ENCODE data around the gene SOX10. TPM values are rescaled to one million over a fixed set of nuclear protein-coding genes. Genes with fewer than 3 reads are reported as not detected.

The SOX10 gene
- polyA plus RNA-seq, 3 donors: not detected

- H3K4me1 ChIP-seq (ENCODE audit: control insufficient read depth in 1 of 2, insufficient read depth in 2 of 2, low read length in 2 of 2): peaks cover 6 to 8% of the 10 kb centered on the region in 2 donors
- WGBS (ENCODE audit: insufficient coverage): 88% methylated on average over 1 of the region's 2 CpGs
- no peak overlapping the region for H3K4me3 ChIP-seq (replicated peaks in 1 of 3; ENCODE audit: low read depth in 2 of 3, low read length in 3 of 3)
- Mint-ChIP-seq H3K4me1 (peaks cover 10% of the 10 kb centered on the region), H3K36me3 (peaks cover 40 to 60% of the 10 kb centered on the region in 2 donors), H3K4me3 (no peak overlapping the region), H3K27me3 (ENCODE audit: low read depth in 3 of 3) (peaks cover 0 to 3% (median 0%) of the 10 kb centered on the region in 3 donors), H3K27ac (peak overlapping the region in 1 of 7 donors; percentile 75), H3K9me3 (no peaks in the 10 kb centered on the region)
- no peaks in the 10 kb centered on the region for H3K27me3 ChIP-seq (ENCODE audit: control insufficient read depth in 2 of 2, insufficient read depth in 2 of 2, low read length in 2 of 2)
- H3K36me3 ChIP-seq (replicated peaks in 1 of 2; ENCODE audit: control insufficient read depth in 1 of 2, insufficient read depth in 2 of 2, low read length in 2 of 2): peaks cover 39 to 42% of the 10 kb centered on the region in 2 donors
- H3K4me2 ChIP-seq (replicated peaks; ENCODE audit: extremely low read depth, low read length, poor library complexity, severe bottlenecking): no peak overlapping the region
- DNase-seq: no peak
- no peaks in the 10 kb centered on the region for H3K79me2 ChIP-seq (ENCODE audit: insufficient read depth, low read length)
- no peaks in the 10 kb centered on the region for H4K20me1 ChIP-seq (ENCODE audit: insufficient read depth, low read length)
- H3K27ac ChIP-seq (ENCODE audit: low read depth in 1 of 2, low read length in 2 of 2): no peak overlapping the region
- no peak for TF ChIP-seq CTCF (IDR thresholded peaks at IDR 0.05)
- no peak overlapping the region for H3K9ac ChIP-seq (ENCODE audit: insufficient read depth, low read length, poor library complexity, severe bottlenecking)
- intact Hi-C loops (cut with micrococcal nuclease): loop anchor here in 1 of 2 donors (5.0 kb wide), 1 partner anchor 39 kb away; no protein-coding TSS in a partner anchor
- no peaks in the 10 kb centered on the region for H3K9me3 ChIP-seq (replicated peaks in 1 of 2; ENCODE audit: control insufficient read depth in 1 of 2, insufficient read depth in 1 of 2, low read length in 2 of 2)
- H2AFZ ChIP-seq (ENCODE audit: insufficient read depth, low read depth, low read length, poor library complexity, severe bottlenecking): no peak overlapping the region
Observed at GRCh38 chr22:37930952-37931440, 53.4 kb downstream of the SOX10 start.

GRCh38 chr22:37930270-37930951 lies 53.9 kb downstream of the SOX10 start:
- H3K79me2 ChIP-seq (ENCODE audit: insufficient read depth, low read length): no peaks in the 10 kb centered on the region
- no peak overlapping the region for H3K27ac ChIP-seq (ENCODE audit: low read depth in 1 of 2, low read length in 2 of 2)
- H3K4me1 ChIP-seq (ENCODE audit: control insufficient read depth in 1 of 2, insufficient read depth in 2 of 2, low read length in 2 of 2): peaks cover 6 to 8% of the 10 kb centered on the region in 2 donors
- H3K36me3 ChIP-seq (replicated peaks in 1 of 2; ENCODE audit: control insufficient read depth in 1 of 2, insufficient read depth in 2 of 2, low read length in 2 of 2): peaks cover 44 to 47% of the 10 kb centered on the region in 2 donors
- TF ChIP-seq CTCF (IDR thresholded peaks at IDR 0.05): peak; percentile 34
- 86% methylated on average over 10 of the region's 11 CpGs for WGBS (ENCODE audit: insufficient coverage)
- no peak overlapping the region for H3K4me2 ChIP-seq (replicated peaks; ENCODE audit: extremely low read depth, low read length, poor library complexity, severe bottlenecking)
- peaks cover 0 to 3% (median 0%) of the 10 kb centered on the region in 3 donors for H3K27me3 Mint-ChIP-seq (ENCODE audit: low read depth in 3 of 3)
- H3K4me3 Mint-ChIP-seq: no peak overlapping the region
- no peak overlapping the region for H2AFZ ChIP-seq (ENCODE audit: insufficient read depth, low read depth, low read length, poor library complexity, severe bottlenecking)
- H3K36me3 Mint-ChIP-seq: peaks cover 42 to 66% of the 10 kb centered on the region in 2 donors
- no peaks in the 10 kb centered on the region for H3K27me3 ChIP-seq (ENCODE audit: control insufficient read depth in 2 of 2, insufficient read depth in 2 of 2, low read length in 2 of 2)
- no peak overlapping the region for H3K9ac ChIP-seq (ENCODE audit: insufficient read depth, low read length, poor library complexity, severe bottlenecking)
- H3K4me1 Mint-ChIP-seq: peaks cover 10% of the 10 kb centered on the region
- intact Hi-C loops (cut with micrococcal nuclease): loop anchor here in 1 of 2 donors (5.0 kb wide), 1 partner anchor 38 kb away; no protein-coding TSS in a partner anchor
- no peaks in the 10 kb centered on the region for H4K20me1 ChIP-seq (ENCODE audit: insufficient read depth, low read length)
- no peak overlapping the region for H3K4me3 ChIP-seq (replicated peaks in 1 of 3; ENCODE audit: low read depth in 2 of 3, low read length in 3 of 3)
- H3K27ac Mint-ChIP-seq: peak overlapping the region in 2 of 7 donors; percentile 64 to 84
- DNase-seq: peak in 1 of 3 donors; percentile 33
- H3K9me3 ChIP-seq (replicated peaks in 1 of 2; ENCODE audit: control insufficient read depth in 1 of 2, insufficient read depth in 1 of 2, low read length in 2 of 2): no peaks in the 10 kb centered on the region
- H3K9me3 Mint-ChIP-seq: no peaks in the 10 kb centered on the region

Data from CD14-positive monocyte (primary cell).